SK-N-SH treated with all-trans-retinoic acid at 6 μM for 48 hours (cell line): Measurements from ENCODE around the gene WFDC6.

Experiments
- ARNTL ChIP-seq: fragments of 450-650 bp; formaldehyde crosslinking; IDR thresholded peaks from 2 replicates; pipeline ENCODE4 v1.5.0; 2020; ENCODE audit warnings: low read depth, mild to moderate bottlenecking, moderate library complexity, borderline replicate concordance
- BACH2 ChIP-seq: fragments of 250-450 bp; sonication (Bioruptor Pico); IDR thresholded peaks from 2 replicates; pipeline ENCODE4 v1.9.0; 2021; ENCODE audit warnings: mild to moderate bottlenecking, borderline replicate concordance
- CSDC2 ChIP-seq: fragments of 250-450 bp; sonication (Bioruptor Pico); IDR thresholded peaks from 2 replicates; pipeline ENCODE4 v1.5.0; 2020; ENCODE audit warnings: mild to moderate bottlenecking, moderate library complexity
- CSRNP3 ChIP-seq: fragments of 250-450 bp; sonication (Bioruptor Pico); IDR thresholded peaks from 2 replicates; pipeline ENCODE4 v1.5.1; 2021; ENCODE audit warnings: mild to moderate bottlenecking, moderate library complexity
- OSR1 ChIP-seq: fragments of 250-450 bp; sonication (Bioruptor Pico); IDR thresholded peaks from 2 replicates; pipeline ENCODE4 v1.8.0; 2022; ENCODE audit warnings: moderate library complexity, mild to moderate bottlenecking, inconsistent platforms
- PATZ1 ChIP-seq: fragments of 250-450 bp; sonication (Bioruptor Pico); IDR thresholded peaks from 2 replicates; pipeline ENCODE4 v1.8.0; 2020; ENCODE audit warnings: mild to moderate bottlenecking, moderate library complexity, borderline replicate concordance
- PPARA ChIP-seq: fragments of 250-450 bp; sonication (Bioruptor Pico); IDR thresholded peaks from 2 replicates; pipeline ENCODE4 v1.5.0; 2020; ENCODE audit warnings: mild to moderate bottlenecking, borderline replicate concordance
- RARB ChIP-seq: fragments of 250-450 bp; sonication (Bioruptor Pico); IDR thresholded peaks from 2 replicates; pipeline ENCODE4 v1.8.0; 2021; ENCODE audit warnings: mild to moderate bottlenecking, moderate library complexity
- TCF4 ChIP-seq: fragments of 250-450 bp; sonication (Bioruptor Pico); IDR thresholded peaks from 2 replicates; pipeline ENCODE4 v1.8.0; 2021; ENCODE audit warnings: mild to moderate bottlenecking, moderate library complexity, borderline replicate concordance
- TOX ChIP-seq: fragments of 250-450 bp; sonication (Bioruptor Pico); IDR thresholded peaks from 2 replicates; pipeline ENCODE4 v1.8.0; 2021; ENCODE audit warnings: mild to moderate bottlenecking, moderate library complexity, borderline replicate concordance
- ZC3H10 ChIP-seq: fragments of 250-450 bp; sonication (Bioruptor Pico); IDR thresholded peaks from 2 replicates; pipeline ENCODE4 v1.5.1; 2021; ENCODE audit warnings: mild to moderate bottlenecking, moderate library complexity
- ZFP3 ChIP-seq: fragments of 250-450 bp; sonication (Bioruptor Pico); IDR thresholded peaks from 2 replicates; pipeline ENCODE4 v1.5.0; 2020; ENCODE audit warnings: mild to moderate bottlenecking, moderate library complexity
- ZNF70 ChIP-seq: fragments of 450-650 bp; formaldehyde crosslinking; IDR thresholded peaks from 2 replicates; pipeline ENCODE4 v1.5.0; 2020; ENCODE audit warnings: mild to moderate bottlenecking, moderate library complexity
- ZNF8 ChIP-seq: fragments of 450-650 bp; formaldehyde crosslinking; IDR thresholded peaks from 2 replicates; pipeline ENCODE4 v1.5.0; 2020; ENCODE audit warnings: mild to moderate bottlenecking, moderate library complexity

GRCh38 chr20:45576995-45577394, 37.7 kb upstream of the WFDC6 start:
- TF ChIP-seq PPARA (no peak), ZFP3 (no peak), TOX (CRISPR knock-in tag) (no peak), ZC3H10 (CRISPR knock-in tag) (no peak), CSRNP3 (CRISPR knock-in tag) (no peak), RARB (no peak), OSR1 (CRISPR knock-in tag) (no peak), ARNTL (CRISPR knock-in tag) (no peak), BACH2 (CRISPR knock-in tag) (no peak), ZNF70 (CRISPR knock-in tag) (no peak), ZNF8 (CRISPR knock-in tag) (no peak), TCF4 (CRISPR knock-in tag) (no peak), CSDC2 (CRISPR knock-in tag) (no peak), PATZ1 (no peak)
